GM23248 (cell line): ENCODE measurements around the gene RNF40. TPM values are rescaled to one million over a fixed set of nuclear protein-coding genes. Genes with fewer than 3 reads are reported as not detected.
A peak's percentile ranks its signal among the peaks of the same experiment; 100 is the strongest.

Source experiments
- DNase-seq: peaks from one replicate; pipeline ENCODE4 v3.0.0-alpha.2; 2015
- H2AFZ ChIP-seq: fragments of 200-600 bp; sonication (generic); 2 replicates; pipeline ENCODE4 v1.6.1; 2016; ENCODE audit warnings: antibody characterized with exemption
- H3F3A ChIP-seq: fragments of 200-600 bp; sonication (generic); 2 replicates; pipeline ENCODE4 v1.6.1; 2016; ENCODE audit warnings: mild to moderate bottlenecking, antibody characterized with exemption, mixed run types; ENCODE audit not compliant: insufficient read depth
- H3K27ac ChIP-seq: fragments of 200-600 bp; sonication (generic); 2 replicates; pipeline ENCODE4 v1.5.1; 2016; ENCODE audit warnings: mild to moderate bottlenecking
- H3K27me3 ChIP-seq: fragments of 200-600 bp; sonication (generic); replicated peaks from 2 replicates; pipeline ENCODE4 v1.6.1; 2016; ENCODE audit warnings: mild to moderate bottlenecking; ENCODE audit not compliant: insufficient read depth
- H3K36me3 ChIP-seq: fragments of 200-600 bp; sonication (generic); 2 replicates; pipeline ENCODE4 v1.6.1; 2016; ENCODE audit warnings: low read depth, mild to moderate bottlenecking
- H3K4me1 ChIP-seq: fragments of 200-600 bp; sonication (generic); 2 replicates; pipeline ENCODE4 v1.6.1; 2016; ENCODE audit warnings: mild to moderate bottlenecking; ENCODE audit not compliant: insufficient read depth
- H3K4me2 ChIP-seq: fragments of 200-600 bp; sonication (generic); one replicate; pipeline ENCODE4 v1.6.1; 2016; ENCODE audit warnings: mild to moderate bottlenecking; ENCODE audit not compliant: unreplicated experiment
- H3K4me3 ChIP-seq: fragments of 200-600 bp; sonication (generic); 2 replicates; pipeline ENCODE4 v1.5.1; 2016; ENCODE audit warnings: mild to moderate bottlenecking
- H3K79me2 ChIP-seq: fragments of 200-600 bp; sonication (generic); 2 replicates; pipeline ENCODE4 v1.6.1; 2016; ENCODE audit warnings: mild to moderate bottlenecking; ENCODE audit not compliant: insufficient read depth
- H3K9ac ChIP-seq: fragments of 200-600 bp; sonication (generic); 2 replicates; pipeline ENCODE4 v1.6.1; 2016; ENCODE audit warnings: mild to moderate bottlenecking
- H3K9me2 ChIP-seq: fragments of 200-600 bp; sonication (generic); 2 replicates; pipeline ENCODE4 v1.6.1; 2016; ENCODE audit warnings: mixed run types, mild to moderate bottlenecking, moderate library complexity; ENCODE audit not compliant: insufficient read depth
- H3K9me3 ChIP-seq: fragments of 200-600 bp; sonication (generic); one replicate; pipeline ENCODE4 v1.6.1; 2017; ENCODE audit warnings: low read depth
- H4K20me1 ChIP-seq: fragments of 200-600 bp; sonication (generic); 2 replicates; pipeline ENCODE4 v1.6.0; 2016; ENCODE audit not compliant: insufficient read depth
- EZH2 ChIP-seq: fragments of 200-600 bp; sonication (generic); IDR thresholded peaks from 2 replicates; pipeline ENCODE4 v1.6.1; 2018; ENCODE audit warnings: antibody characterized with exemption, mild to moderate bottlenecking; ENCODE audit not compliant: insufficient read depth, poor library complexity, severe bottlenecking
- EZH2phosphoT487 ChIP-seq: fragments of 200-600 bp; sonication (generic); IDR thresholded peaks from 2 replicates; pipeline ENCODE4 v1.6.1; 2018; ENCODE audit warnings: antibody characterized with exemption, moderate library complexity, mild to moderate bottlenecking, low read depth; ENCODE audit not compliant: insufficient read depth
- WGBS, 2 experiments: methylation state at CpG; one replicate each; pipeline ENCODE4 v1.1.6; 2015 to 2017; ENCODE audit warnings: low lambda C conversion rate in 2 of 2, low coverage in 1 of 2; ENCODE audit errors: missing lambda C conversion rate in 2 of 2; 5-methylcytosine and 5-hydroxymethylcytosine counted together
- in situ Hi-C: fragments of 300-500 bp; cut with MboI; formaldehyde crosslinking; loops from 2 replicates; pipeline ENCODE4 v1.15.0; 2020
- polyA plus RNA-seq: library from polyadenylated mRNA; unstranded; fragments of >200 nt; fragmentation: Nextera tagmentation; extraction: Ambion mirVana; gene quantifications from 2 replicates; pipeline ENCODE4 v1.2.1, GENCODE V29; 2016
- total RNA-seq: library from RNA; depleted of rRNA; stranded (reverse); fragments of >200 nt; shearing (Covaris generic); gene quantifications from 2 replicates; pipeline ENCODE4 v1.2.3, GENCODE V29; 2014

The RNF40 gene
- total and polyA plus RNA-seq, 2 experiments from 2014 or later, result 71.2 to 97.9 TPM

GRCh38 chr16:30762991-30763725, 1.0 kb downstream of the RNF40 start:
- 61 to 63% methylated on average over 15 of the region's 15 CpGs for WGBS, 2 experiments
- Histone ChIP-seq H2AFZ (no peak overlapping the region), H3K4me3 (peak overlapping the region; percentile 79), H3K79me2 (peaks cover 46% of the 10 kb centered on the region), H3K9ac (peak overlapping the region; percentile 90), H3F3A (peaks cover 9% of the 10 kb centered on the region), H3K36me3 (peaks cover 43% of the 10 kb centered on the region; the same call in 1 of the 2 replicates), H3K9me2 (no peaks in the 10 kb centered on the region), H3K4me2 (peak overlapping the region; percentile 90), H3K9me3 (no peaks in the 10 kb centered on the region), H3K27me3 (no peaks in the 10 kb centered on the region), H4K20me1 (no peaks in the 10 kb centered on the region), H3K27ac (peak overlapping the region; percentile 51), H3K4me1 (peaks cover 14% of the 10 kb centered on the region)
- DNase-seq, result no peak
- in situ Hi-C loops, result no loop called here
- TF ChIP-seq EZH2phosphoT487 (no peak), EZH2 (no peak)

GRCh38 chr16:30764086-30764485, 2.0 kb downstream of the RNF40 start:
- 95 to 97% methylated on average over 11 of the region's 11 CpGs for WGBS, 2 experiments

DNA sequence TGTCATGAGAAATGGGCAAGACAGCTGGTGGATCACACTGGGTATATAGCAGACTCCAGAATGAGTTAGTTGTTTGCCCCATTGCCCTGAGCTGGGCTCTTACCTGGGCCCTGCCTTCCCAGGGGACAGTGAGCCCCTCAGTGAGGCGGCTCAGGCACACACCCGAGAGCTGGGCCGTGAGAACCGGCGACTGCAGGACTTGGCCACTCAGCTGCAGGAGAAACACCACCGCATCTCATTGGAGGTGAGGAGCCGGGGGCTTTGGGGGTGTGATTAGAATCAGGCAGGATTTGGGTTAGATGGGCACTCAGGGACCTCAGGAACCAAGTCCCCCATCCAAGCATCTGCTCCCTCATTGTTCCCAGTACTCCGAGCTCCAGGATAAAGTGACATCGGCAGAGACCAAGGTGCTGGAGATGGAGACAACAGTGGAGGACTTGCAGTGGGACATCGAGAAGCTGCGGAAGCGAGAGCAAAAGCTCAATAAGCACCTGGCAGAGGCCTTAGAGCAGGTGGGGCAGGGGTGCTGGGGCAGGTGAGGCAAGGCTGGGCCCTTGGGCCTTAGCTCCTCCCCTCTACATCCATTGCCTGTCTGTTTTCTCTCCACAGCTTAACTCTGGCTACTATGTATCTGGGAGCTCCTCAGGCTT, 2.8 kb downstream of the RNF40 start:
- Histone ChIP-seq H3K4me2 (no peak overlapping the region), H3K36me3 (peaks cover 50% of the 10 kb centered on the region; the same call in 1 of the 2 replicates), H3K27ac (no peak overlapping the region), H3K27me3 (no peaks in the 10 kb centered on the region), H4K20me1 (no peaks in the 10 kb centered on the region), H3K79me2 (peaks cover 46% of the 10 kb centered on the region), H3K9me3 (no peaks in the 10 kb centered on the region), H3K9me2 (no peaks in the 10 kb centered on the region), H3F3A (peaks cover 9% of the 10 kb centered on the region), H3K4me1 (peaks cover 14% of the 10 kb centered on the region), H2AFZ (no peak overlapping the region), H3K4me3 (no peak overlapping the region), H3K9ac (no peak overlapping the region)
- no peak for DNase-seq
- WGBS, 2 experiments, result 95 to 98% methylated on average over 12 of the region's 12 CpGs
- in situ Hi-C loops, result no loop called here
- TF ChIP-seq EZH2phosphoT487 (no peak), EZH2 (no peak)

More at GRCh38 chr16:30764086-30764485, 2.0 kb downstream of the RNF40 start:
- no peaks in the 10 kb centered on the region for H3K27me3 ChIP-seq
- no peak overlapping the region for H2AFZ ChIP-seq
- peak overlapping the region; percentile 90 for H3K4me2 ChIP-seq
- no peaks in the 10 kb centered on the region for H3K9me2 ChIP-seq
- no peak for DNase-seq
- H3K9ac ChIP-seq, result peak overlapping the region; percentile 90; the same call in 1 of the 2 replicates
- TF ChIP-seq EZH2 (no peak), EZH2phosphoT487 (no peak)
- H3K9me3 ChIP-seq, result no peaks in the 10 kb centered on the region
- H3K4me1 ChIP-seq, result peaks cover 14% of the 10 kb centered on the region
- H3K27ac ChIP-seq, result no peak overlapping the region
- in situ Hi-C loops, result no loop called here
- peaks cover 46% of the 10 kb centered on the region for H3K79me2 ChIP-seq
- peak overlapping the region; percentile 79; the same call in 1 of the 2 replicates for H3K4me3 ChIP-seq
- H4K20me1 ChIP-seq, result no peaks in the 10 kb centered on the region
- peaks cover 43% of the 10 kb centered on the region; the same call in 1 of the 2 replicates for H3K36me3 ChIP-seq
- peaks cover 9% of the 10 kb centered on the region for H3F3A ChIP-seq

DNA sequence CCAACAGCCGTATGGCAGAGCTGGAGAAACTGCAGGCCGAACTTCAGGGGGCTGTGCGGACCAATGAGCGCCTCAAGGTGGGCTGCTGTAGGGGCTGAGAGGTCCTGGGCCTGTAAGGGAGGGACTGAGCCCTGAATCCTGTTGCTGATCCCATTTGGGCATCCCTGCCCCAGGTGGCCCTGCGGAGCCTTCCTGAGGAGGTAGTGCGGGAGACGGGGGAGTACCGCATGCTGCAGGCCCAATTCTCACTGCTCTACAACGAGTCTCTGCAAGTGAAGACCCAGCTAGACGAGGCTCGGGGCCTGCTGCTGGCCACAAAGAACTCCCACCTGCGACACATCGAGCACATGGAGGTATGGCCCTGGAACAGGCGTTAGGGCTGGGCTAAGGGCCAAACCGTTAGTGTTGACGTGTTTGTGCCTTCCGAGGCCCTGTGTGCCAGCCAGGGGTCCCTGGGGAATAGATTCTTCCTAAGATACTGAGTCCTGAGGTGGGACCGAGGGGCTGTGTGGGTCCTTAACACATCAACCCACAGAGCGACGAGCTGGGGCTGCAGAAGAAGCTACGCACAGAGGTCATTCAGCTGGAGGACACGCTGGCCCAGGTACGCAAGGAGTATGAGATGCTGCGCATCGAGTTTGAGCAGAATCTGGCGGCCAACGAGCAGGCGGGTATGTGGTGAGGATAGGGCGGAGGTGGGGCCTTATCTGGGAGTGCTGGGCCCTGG, 4.2 kb downstream of the RNF40 start:
- no peak overlapping the region for H3K4me3 ChIP-seq
- TF ChIP-seq EZH2, result no peak
- TF ChIP-seq EZH2phosphoT487, result no peak
- 90% methylated on average over 29 of the region's 29 CpGs for WGBS, 2 experiments
- H3K9me3 ChIP-seq, result no peaks in the 10 kb centered on the region
- H3K27ac ChIP-seq, result no peak overlapping the region
- H3K4me2 ChIP-seq, result no peak overlapping the region
- peaks cover 59% of the 10 kb centered on the region; the same call in 1 of the 2 replicates for H3K36me3 ChIP-seq
- in situ Hi-C loops, result no loop called here
- H4K20me1 ChIP-seq, result no peaks in the 10 kb centered on the region
- no peaks in the 10 kb centered on the region for H3K9me2 ChIP-seq
- H3F3A ChIP-seq, result peaks cover 8% of the 10 kb centered on the region; the same call in 1 of the 2 replicates
- peaks cover 52% of the 10 kb centered on the region for H3K79me2 ChIP-seq
- no peak for DNase-seq
- peaks cover 12% of the 10 kb centered on the region for H3K4me1 ChIP-seq
- no peak overlapping the region for H2AFZ ChIP-seq
- no peaks in the 10 kb centered on the region for H3K27me3 ChIP-seq
- H3K9ac ChIP-seq, result no peak overlapping the region
